OCI-LY7 (cell line): ENCODE results near the gene HIVEP2. TPM values are rescaled to one million over a fixed set of nuclear protein-coding genes. Genes with fewer than 3 reads are reported as not detected.

Experiments
- BruUV-seq: library from RNA; stranded (reverse); fragments of 400-500 nt; replicated peaks from 2 replicates; lab custom pipeline; 2021; lab: Mats Ljungman, UMichigan
- CTCF ChIA-PET: fragments of 300-600 bp; sonication (Branson Sonifier 250); formaldehyde crosslinking; loops from one replicate; lab custom pipeline; 2022; ENCODE audit warnings: antibody characterized with exemption; ENCODE audit not compliant: unreplicated experiment; lab: Charles Lee
- POLR2A ChIA-PET: fragments of 300-600 bp; sonication (Branson Sonifier 250); formaldehyde crosslinking; loops from one replicate; lab custom pipeline; 2022; ENCODE audit warnings: antibody characterized with exemption; lab: Charles Lee
- DNase-seq: peaks from one replicate; pipeline ENCODE4 v3.0.0-alpha.2; 2015; ENCODE audit warnings: low spot score
- H2AFZ ChIP-seq: fragments of 200-600 bp; sonication (generic), shearing (Covaris generic); 2 replicates; pipeline ENCODE4 v1.6.1; 2014; ENCODE audit warnings: mild to moderate bottlenecking, antibody characterized with exemption, low read length, moderate library complexity
- H3K27ac ChIP-seq: fragments of 200-600 bp; sonication (generic); 2 replicates; pipeline ENCODE4 v1.5.1; 2014; ENCODE audit warnings: mixed run types, low read depth, mild to moderate bottlenecking, moderate library complexity, low read length, inconsistent platforms; ENCODE audit not compliant: poor library complexity, severe bottlenecking
- H3K36me3 ChIP-seq: fragments of 200-600 bp; sonication (generic); 2 replicates; pipeline ENCODE4 v1.6.1; 2014; ENCODE audit warnings: mild to moderate bottlenecking, antibody characterized with exemption, low read length, moderate library complexity, mixed read lengths; ENCODE audit not compliant: insufficient read depth
- H3K4me1 ChIP-seq: fragments of 200-600 bp; sonication (generic); 2 replicates; pipeline ENCODE4 v1.5.1; 2014; ENCODE audit warnings: mild to moderate bottlenecking, low read length; ENCODE audit not compliant: insufficient read depth, poor library complexity, severe bottlenecking
- H3K4me2 ChIP-seq: fragments of 200-600 bp; sonication (generic); 2 replicates; pipeline ENCODE4 v1.6.1; 2014; ENCODE audit warnings: mild to moderate bottlenecking, low read length
- H3K4me3 ChIP-seq: fragments of 200-600 bp; sonication (generic); 2 replicates; pipeline ENCODE4 v1.5.1; 2014; ENCODE audit warnings: mild to moderate bottlenecking, low read depth, low read length; ENCODE audit not compliant: poor library complexity, severe bottlenecking
- H3K79me2 ChIP-seq: fragments of 200-600 bp; sonication (generic); 2 replicates; pipeline ENCODE4 v1.6.1; 2016; ENCODE audit warnings: low read depth, mild to moderate bottlenecking, low read length, moderate library complexity, mixed read lengths; ENCODE audit not compliant: insufficient read depth
- H3K9me2 ChIP-seq: fragments of 200-600 bp; sonication (generic); 2 replicates; pipeline ENCODE4 v1.6.1; 2016; ENCODE audit warnings: mild to moderate bottlenecking, low read length, mixed read lengths; ENCODE audit not compliant: insufficient read depth
- H3K9me3 ChIP-seq: fragments of 200-600 bp; sonication (generic); 2 replicates; pipeline ENCODE4 v1.6.1; 2014; ENCODE audit warnings: mild to moderate bottlenecking, mixed run types, low read length, mixed read lengths
- H4K20me1 ChIP-seq: fragments of 200-600 bp; sonication (generic); 2 replicates; pipeline ENCODE4 v1.6.1; 2014; ENCODE audit warnings: mild to moderate bottlenecking, antibody characterized with exemption, low read length, moderate library complexity, mixed read lengths; ENCODE audit not compliant: insufficient read depth
- CTCF ChIP-seq: fragments of 200-600 bp; sonication (generic); conservative IDR thresholded peaks from 2 replicates; pipeline ENCODE4 v1.5.1; 2014; ENCODE audit warnings: mild to moderate bottlenecking, antibody characterized with exemption, low read length, moderate library complexity, mixed read lengths
- EZH2phosphoT487 ChIP-seq: fragments of 200-600 bp; sonication (generic); IDR thresholded peaks from 2 replicates; pipeline ENCODE4 v1.6.1; 2018; ENCODE audit warnings: low read depth, borderline replicate concordance, mild to moderate bottlenecking, mixed run types, antibody characterized with exemption, low read length, moderate library complexity, mixed read lengths
- intact Hi-C: fragments of 100-400 bp; cut with micrococcal nuclease; formaldehyde crosslinking; loops from one replicate; pipeline ENCODE4 v1.10.0; 2022; ENCODE audit not compliant: unreplicated experiment
- total RNA-seq, 2 experiments: library from RNA; depleted of rRNA in 1 of 2; stranded (reverse); fragments of >200 nt in 1 of 2; shearing (Covaris generic) in 1 of 2; gene quantifications; 2 replicates each; pipeline ENCODE4 v1.2.3, GENCODE V29; 2014 to 2022

Gene HIVEP2
- total RNA-seq, 2 experiments from 2014 or later: 18.8 to 24.6 TPM

DNA sequence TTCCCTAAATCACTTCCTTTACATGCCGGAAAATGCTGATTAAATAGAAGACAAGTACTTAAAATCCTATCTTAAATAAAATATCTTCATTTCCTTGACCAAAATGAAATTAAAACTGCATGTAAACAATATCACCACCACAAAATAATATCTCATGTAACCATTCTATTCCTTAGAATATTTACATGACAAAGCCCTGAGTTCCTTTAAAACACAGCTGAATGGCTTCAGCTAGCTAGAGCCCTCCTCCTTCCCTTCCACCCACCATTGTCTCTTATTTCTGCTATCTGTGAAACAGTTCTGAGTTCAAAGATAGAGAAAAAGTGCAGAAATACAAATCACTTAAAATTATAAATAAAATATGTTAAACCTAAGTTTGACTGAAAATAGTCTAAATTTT lies 103.1 kb downstream of the HIVEP2 start:
- CTCF ChIA-PET: no interaction called here
- BruUV-seq: no TSS peak
- H3K36me3 ChIP-seq: 0 out of 2 replicates have a peak, but pooled peaks cover 3% of the 10 kb centered on the region
- H2AFZ ChIP-seq: 0 out of 2 replicates have a peak overlapping the region, but pooled peaks have one; percentile 3
- DNase-seq: no peak
- intact Hi-C loops: loop anchor here (2.0 kb wide), 1 partner anchor 15 kb away; no protein-coding TSS in a partner anchor
- no peaks in the 10 kb centered on the region for H3K9me2 ChIP-seq
- no peak for TF ChIP-seq EZH2phosphoT487
- peak overlapping the region; percentile 64 for H3K4me3 ChIP-seq
- POLR2A ChIA-PET: interaction anchor here (0.6 to 3.1 kb wide), 9 partner anchors 8 to 118 kb away, joined by 3 to 20 read pairs (median 7); no protein-coding TSS in a partner anchor
- H3K9me3 ChIP-seq: no peaks in the 10 kb centered on the region
- peaks cover 78% of the 10 kb centered on the region; the same call in 1 of the 2 replicates for H3K79me2 ChIP-seq
- H3K4me1 ChIP-seq: peaks cover 72% of the 10 kb centered on the region
- H3K27ac ChIP-seq: peak overlapping the region; percentile 65
- H4K20me1 ChIP-seq: no peaks in the 10 kb centered on the region; the same call in 1 of the 2 replicates
- peak overlapping the region; percentile 80 for H3K4me2 ChIP-seq

- intact Hi-C loops: no loop called here
- TF ChIP-seq CTCF (no peak), EZH2phosphoT487 (no peak)
- H3K9me2 ChIP-seq: no peaks in the 10 kb centered on the region
- no peak overlapping the region for H3K27ac ChIP-seq
- no TSS peak for BruUV-seq
- no peak overlapping the region for H3K4me3 ChIP-seq
- H2AFZ ChIP-seq: no peak overlapping the region
- H3K4me1 ChIP-seq: peaks cover 50% of the 10 kb centered on the region
- DNase-seq: no peak
- POLR2A ChIA-PET: interaction anchor here (0.5 to 4.7 kb wide), 6 partner anchors 9 to 116 kb away, joined by 3 to 32 read pairs (median 4); no protein-coding TSS in a partner anchor
- H4K20me1 ChIP-seq: no peaks in the 10 kb centered on the region
- H3K36me3 ChIP-seq: peaks cover 19% of the 10 kb centered on the region
- H3K9me3 ChIP-seq: no peaks in the 10 kb centered on the region
- CTCF ChIA-PET: interaction anchor here (0.9 kb wide), 1 partner anchor 10 kb away, joined by 3 read pairs; no protein-coding TSS in a partner anchor
- H3K79me2 ChIP-seq: peaks cover 56% of the 10 kb centered on the region; the same call in 1 of the 2 replicates
- peak overlapping the region; percentile 32; the same call in 1 of the 2 replicates for H3K4me2 ChIP-seq
Measured at GRCh38 chr6:142839686-142840040, 105.3 kb downstream of the HIVEP2 start.

DNA sequence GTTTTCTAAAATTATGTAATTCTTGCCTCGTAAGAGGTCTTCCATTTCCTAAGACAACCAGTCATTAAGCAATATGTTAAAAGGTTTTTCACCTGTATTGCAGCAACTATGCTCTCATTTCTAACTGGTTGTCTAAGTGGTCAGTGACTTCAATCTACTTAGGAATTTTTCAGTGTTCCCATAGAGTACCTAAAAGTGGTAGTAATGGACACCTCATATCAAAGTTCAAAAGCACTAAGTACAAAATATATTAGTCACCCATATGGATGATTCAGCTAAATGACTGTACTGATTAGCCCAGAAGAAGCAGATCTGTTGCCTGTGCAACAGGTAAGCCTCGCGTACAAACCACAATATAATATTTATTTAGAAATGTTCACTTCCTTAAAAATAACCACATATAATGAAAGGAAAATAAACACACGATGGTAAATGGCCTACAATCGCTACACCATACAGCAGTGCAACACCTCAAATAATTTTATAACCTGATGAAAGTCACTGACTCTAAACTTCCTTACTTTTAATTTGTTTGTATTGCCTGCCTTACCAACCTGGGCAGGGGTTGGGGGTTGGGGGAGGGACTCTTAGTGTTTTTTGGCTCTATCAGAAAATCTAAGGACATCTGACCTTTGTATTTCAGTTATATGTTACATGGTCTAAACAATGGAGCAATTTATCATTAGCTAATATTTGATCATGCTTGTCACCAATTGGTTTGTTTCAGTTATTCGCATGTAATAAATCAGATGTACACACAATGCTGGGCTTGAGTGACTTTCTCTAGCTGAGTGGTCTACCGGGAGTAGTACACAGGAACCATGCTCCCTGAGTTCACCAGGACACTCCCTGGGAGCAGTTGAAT lies 105.9 kb downstream of the HIVEP2 start:
- no peak for TF ChIP-seq CTCF
- TF ChIP-seq EZH2phosphoT487: no peak
- no peaks in the 10 kb centered on the region for H3K9me2 ChIP-seq
- no peaks in the 10 kb centered on the region for H4K20me1 ChIP-seq
- BruUV-seq: no TSS peak
- no peak overlapping the region for H3K27ac ChIP-seq
- ChIA-PET POLR2A (interaction anchor here (0.5 to 4.7 kb wide), 6 partner anchors 10 to 116 kb away, joined by 3 to 32 read pairs (median 4); no protein-coding TSS in a partner anchor), CTCF (interaction anchor here (0.9 kb wide), 1 partner anchor 9 kb away, joined by 3 read pairs; no protein-coding TSS in a partner anchor)
- no peak overlapping the region for H2AFZ ChIP-seq
- peak overlapping the region; percentile 32; the same call in 1 of the 2 replicates for H3K4me2 ChIP-seq
- H3K79me2 ChIP-seq: peaks cover 50% of the 10 kb centered on the region; the same call in 1 of the 2 replicates
- peaks cover 21% of the 10 kb centered on the region for H3K36me3 ChIP-seq
- H3K9me3 ChIP-seq: no peaks in the 10 kb centered on the region
- no peak overlapping the region for H3K4me3 ChIP-seq
- H3K4me1 ChIP-seq: peaks cover 43% of the 10 kb centered on the region
- no peak for DNase-seq
- intact Hi-C loops: no loop called here
